Measurements from ENCODE around the gene LCN15. TPM values are rescaled to one million over a fixed set of nuclear protein-coding genes. Genes with fewer than 3 reads are reported as not detected.

LCN15 gene, protein sequence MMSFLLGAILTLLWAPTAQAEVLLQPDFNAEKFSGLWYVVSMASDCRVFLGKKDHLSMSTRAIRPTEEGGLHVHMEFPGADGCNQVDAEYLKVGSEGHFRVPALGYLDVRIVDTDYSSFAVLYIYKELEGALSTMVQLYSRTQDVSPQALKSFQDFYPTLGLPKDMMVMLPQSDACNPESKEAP
- not detected in 2 replicates for total RNA-seq

DNA sequence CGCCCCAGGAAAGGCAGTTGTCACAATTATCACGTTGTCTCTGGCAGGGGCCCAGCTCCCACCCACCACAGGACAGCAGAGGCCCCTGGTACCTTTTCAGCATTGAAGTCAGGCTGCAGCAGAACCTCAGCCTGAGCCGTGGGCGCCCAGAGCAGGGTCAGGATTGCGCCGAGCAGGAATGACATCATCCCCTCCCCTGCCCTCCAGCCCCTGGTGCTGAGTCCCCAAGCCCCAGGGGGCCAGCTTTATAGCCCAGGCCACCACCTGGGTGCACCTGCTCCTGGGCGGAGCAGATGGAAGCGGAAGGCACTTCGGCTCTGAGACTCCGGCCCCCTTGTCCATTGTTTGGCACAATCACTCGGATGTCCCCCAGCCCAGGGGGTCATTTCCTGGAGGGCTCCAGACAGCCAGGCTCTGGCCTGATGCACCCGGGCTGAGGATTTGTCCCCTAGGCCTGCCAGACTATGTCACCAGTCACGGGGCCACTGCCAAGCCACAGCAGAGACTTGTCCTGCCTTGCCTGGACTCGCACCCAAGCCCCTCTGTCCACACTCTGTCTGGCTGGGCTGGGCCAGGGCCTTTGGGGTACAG lies at the start of gene LCN15:
LCN15 (minus strand) TSS at position 218 of the 591 bp plus-strand sequence; CDS start at position 188, 30 bp downstream.
- Histone ChIP-seq H3K4me3 (ENCODE audit: low read depth, low read length) (no peak within 1 kb of the TSS), H3K36me3 (ENCODE audit: control insufficient read depth, insufficient read depth, low read length) (no peaks in the 10 kb centered on the region), H3K27me3 (ENCODE audit: control insufficient read depth, insufficient read depth, low read length) (peaks cover 9% of the 10 kb centered on the region)
- DNase-seq (ENCODE audit: low read depth): no peak
- no peak for FAIRE-seq
- TF ChIP-seq, protein P1, sequence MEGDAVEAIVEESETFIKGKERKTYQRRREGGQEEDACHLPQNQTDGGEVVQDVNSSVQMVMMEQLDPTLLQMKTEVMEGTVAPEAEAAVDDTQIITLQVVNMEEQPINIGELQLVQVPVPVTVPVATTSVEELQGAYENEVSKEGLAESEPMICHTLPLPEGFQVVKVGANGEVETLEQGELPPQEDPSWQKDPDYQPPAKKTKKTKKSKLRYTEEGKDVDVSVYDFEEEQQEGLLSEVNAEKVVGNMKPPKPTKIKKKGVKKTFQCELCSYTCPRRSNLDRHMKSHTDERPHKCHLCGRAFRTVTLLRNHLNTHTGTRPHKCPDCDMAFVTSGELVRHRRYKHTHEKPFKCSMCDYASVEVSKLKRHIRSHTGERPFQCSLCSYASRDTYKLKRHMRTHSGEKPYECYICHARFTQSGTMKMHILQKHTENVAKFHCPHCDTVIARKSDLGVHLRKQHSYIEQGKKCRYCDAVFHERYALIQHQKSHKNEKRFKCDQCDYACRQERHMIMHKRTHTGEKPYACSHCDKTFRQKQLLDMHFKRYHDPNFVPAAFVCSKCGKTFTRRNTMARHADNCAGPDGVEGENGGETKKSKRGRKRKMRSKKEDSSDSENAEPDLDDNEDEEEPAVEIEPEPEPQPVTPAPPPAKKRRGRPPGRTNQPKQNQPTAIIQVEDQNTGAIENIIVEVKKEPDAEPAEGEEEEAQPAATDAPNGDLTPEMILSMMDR (IDR thresholded peaks at IDR 0.05; ENCODE audit: insufficient read depth, low read length, severe bottlenecking): no peak

DNA sequence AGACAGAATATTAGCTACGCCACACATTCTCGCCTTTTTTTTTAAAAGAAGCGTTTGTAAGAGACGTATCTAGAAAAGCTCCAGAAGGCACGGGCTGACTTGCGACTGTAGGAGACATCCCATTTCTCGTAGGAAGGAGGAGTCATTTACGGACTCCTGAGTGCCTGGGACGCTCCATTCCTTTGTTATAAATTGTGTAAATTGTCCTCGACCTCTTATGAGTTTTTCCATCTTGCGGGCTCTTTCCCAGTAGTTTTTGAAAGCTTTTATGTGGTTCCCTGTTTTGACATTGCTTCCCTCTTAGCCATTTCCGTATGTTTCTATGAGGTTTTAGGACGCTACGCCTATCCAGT lies 44.5 kb upstream of the LCN15 start:
- FAIRE-seq: no peak
- peak; percentile 22 for DNase-seq (ENCODE audit: low read depth)
- Histone ChIP-seq H3K27me3 (ENCODE audit: control insufficient read depth, insufficient read depth, low read length) (no peaks in the 10 kb centered on the region), H3K4me3 (ENCODE audit: low read depth, low read length) (peak overlapping the region; percentile 83), H3K36me3 (ENCODE audit: control insufficient read depth, insufficient read depth, low read length) (peaks cover 5% of the 10 kb centered on the region)
- TF ChIP-seq, protein P1 (IDR thresholded peaks at IDR 0.05; ENCODE audit: insufficient read depth, low read length, severe bottlenecking): no peak

DNA sequence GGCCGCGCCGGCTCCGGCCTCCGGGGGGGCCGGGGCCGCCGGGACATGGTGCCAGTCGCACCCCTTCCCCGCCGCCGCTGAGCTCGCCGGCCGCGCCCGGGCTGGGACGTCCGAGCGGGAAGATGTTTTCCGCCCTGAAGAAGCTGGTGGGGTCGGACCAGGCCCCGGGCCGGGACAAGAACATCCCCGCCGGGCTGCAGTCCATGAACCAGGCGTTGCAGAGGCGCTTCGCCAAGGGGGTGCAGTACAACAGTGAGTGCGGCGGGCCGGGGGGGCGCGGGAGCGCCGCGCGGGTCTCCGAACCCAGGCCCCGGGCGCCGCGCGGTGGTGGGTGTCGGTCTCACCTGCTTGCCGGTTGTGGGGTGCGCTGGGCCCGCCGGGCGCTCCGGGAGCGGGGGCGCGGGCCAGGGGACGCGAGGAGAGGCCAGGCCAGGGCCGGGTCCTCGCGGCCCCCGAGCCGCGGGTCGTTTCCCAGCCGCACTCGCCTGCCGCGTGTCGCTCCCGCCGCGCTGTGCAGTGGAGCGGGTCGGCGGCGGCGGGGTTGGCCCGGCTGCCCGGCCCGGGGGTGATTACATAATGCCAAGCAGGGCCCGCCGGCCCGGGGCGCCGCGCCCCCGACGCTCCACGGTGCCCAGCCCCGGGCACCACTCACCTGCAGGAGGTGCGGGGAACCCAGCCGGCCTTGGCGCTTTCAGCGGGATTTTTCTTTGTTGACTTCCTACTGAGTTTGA lies 43.9 kb upstream of the LCN15 start:
- FAIRE-seq (no peak), DNase-seq (ENCODE audit: low read depth) (no peak)
- H3K27me3 ChIP-seq (ENCODE audit: control insufficient read depth, insufficient read depth, low read length): no peaks in the 10 kb centered on the region
- H3K4me3 ChIP-seq (ENCODE audit: low read depth, low read length): peak overlapping the region; percentile 83
- peaks cover 5% of the 10 kb centered on the region for H3K36me3 ChIP-seq (ENCODE audit: control insufficient read depth, insufficient read depth, low read length)
- TF ChIP-seq, protein P1 (IDR thresholded peaks at IDR 0.05; ENCODE audit: insufficient read depth, low read length, severe bottlenecking): no peak

DNA sequence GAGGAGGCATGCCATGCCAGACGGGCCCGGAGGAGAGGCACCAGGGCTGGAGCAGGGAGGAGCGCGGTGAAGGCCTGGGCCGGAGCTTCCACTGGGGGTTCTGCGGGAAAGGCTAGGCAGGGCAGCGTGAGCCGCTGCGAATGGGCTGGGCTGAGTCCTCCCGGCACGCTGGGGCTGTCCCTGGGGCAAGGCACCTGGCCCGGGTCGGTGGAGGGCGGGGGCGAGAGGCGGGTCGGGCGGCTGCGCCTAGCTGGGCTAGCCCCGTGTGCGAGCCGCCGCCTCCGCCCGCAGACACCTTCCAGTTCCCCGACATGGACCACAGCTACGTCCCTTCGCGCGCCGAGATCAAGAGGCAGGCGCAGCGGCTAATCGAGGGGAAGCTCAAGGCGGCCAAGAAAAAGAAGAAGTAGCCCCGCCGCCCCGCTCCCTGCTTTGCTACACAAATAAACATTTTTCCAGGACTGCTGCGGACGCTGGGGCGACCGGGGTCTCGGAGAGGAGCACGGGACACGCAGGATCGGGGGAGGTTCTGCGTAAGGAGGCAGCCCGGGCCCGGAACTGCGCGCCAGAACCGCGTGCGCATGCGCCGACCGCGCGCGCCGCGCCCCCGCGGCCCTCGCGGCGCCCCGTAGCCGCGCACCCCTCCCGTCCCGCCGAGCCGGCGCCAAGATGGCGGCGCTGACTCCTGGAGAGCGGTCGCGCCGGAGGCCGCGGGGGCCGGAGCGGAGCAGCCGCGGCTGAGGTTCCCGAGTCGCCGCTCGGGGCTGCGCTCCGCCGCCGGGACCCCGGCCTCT lies 43.2 kb upstream of the LCN15 start, which contains the start of gene RABL6:
RABL6 (plus strand) TSS at position 668 of the 794 bp plus-strand sequence. CDS start 249 bp downstream, outside the sequence.
- peak within 1 kb of the TSS; percentile 83 for H3K4me3 ChIP-seq (ENCODE audit: low read depth, low read length)
- FAIRE-seq: no peak
- H3K27me3 ChIP-seq (ENCODE audit: control insufficient read depth, insufficient read depth, low read length): no peaks in the 10 kb centered on the region
- peak; percentile 38 for DNase-seq (ENCODE audit: low read depth)
- H3K36me3 ChIP-seq (ENCODE audit: control insufficient read depth, insufficient read depth, low read length): peaks cover 5% of the 10 kb centered on the region
- TF ChIP-seq, protein P1 (IDR thresholded peaks at IDR 0.05; ENCODE audit: insufficient read depth, low read length, severe bottlenecking): no peak

DNA sequence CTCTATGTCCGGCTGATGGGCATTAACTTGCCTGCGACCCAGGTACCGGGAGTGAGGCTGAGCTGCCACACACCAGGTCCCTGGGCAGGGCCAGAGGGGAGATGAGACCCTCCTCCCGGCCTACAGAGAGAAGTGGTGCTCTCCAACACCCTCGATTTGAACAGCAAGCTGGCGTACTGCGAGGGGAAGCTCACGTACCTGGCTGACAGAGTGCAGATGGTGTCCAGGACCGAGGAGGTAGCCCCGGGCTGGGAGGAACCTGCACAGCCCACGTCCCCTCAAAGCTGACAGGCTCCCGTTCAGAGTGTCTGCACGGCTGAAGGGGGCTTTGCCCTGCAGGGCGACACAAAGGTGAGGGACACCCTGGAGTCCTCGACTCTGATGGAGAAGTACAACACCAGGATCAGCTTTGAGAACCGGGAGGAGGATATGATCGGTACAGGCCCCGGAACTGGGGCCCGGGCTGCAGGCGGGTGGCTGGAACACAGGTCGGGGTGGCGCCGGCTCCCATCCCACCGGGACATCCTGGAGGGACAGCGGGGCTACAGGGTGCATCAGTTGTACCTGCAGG lies 42.4 kb upstream of the LCN15 start:
- peak overlapping the region; percentile 83 for H3K4me3 ChIP-seq (ENCODE audit: low read depth, low read length)
- H3K27me3 ChIP-seq (ENCODE audit: control insufficient read depth, insufficient read depth, low read length): no peaks in the 10 kb centered on the region
- TF ChIP-seq, protein P1 (IDR thresholded peaks at IDR 0.05; ENCODE audit: insufficient read depth, low read length, severe bottlenecking): no peak
- DNase-seq (ENCODE audit: low read depth): no peak
- peaks cover 5% of the 10 kb centered on the region for H3K36me3 ChIP-seq (ENCODE audit: control insufficient read depth, insufficient read depth, low read length)
- no peak for FAIRE-seq
